ENCODE data around the gene TMEM100.

Gene TMEM100

GRCh38 chr17:55743103-55743679, 20.5 kb upstream of the TMEM100 start:
- peak; percentile 35 for DNase-seq

- no peak for DNase-seq
Measured at GRCh38 chr17:55742272-55743102, 19.8 kb upstream of the TMEM100 start.

GRCh38 chr17:55741356-55741700, 18.7 kb upstream of the TMEM100 start:
- DNase-seq = no peak

GRCh38 chr17:55740511-55741355, 18.1 kb upstream of the TMEM100 start:
- DNase-seq = no peak

- no peak for DNase-seq
Measured at GRCh38 chr17:55737976-55738501, 15.4 kb upstream of the TMEM100 start.

GRCh38 chr17:55735731-55736405, 13.2 kb upstream of the TMEM100 start:
- DNase-seq = peak; percentile 58

GRCh38 chr17:55734128-55734781, 11.6 kb upstream of the TMEM100 start:
- peak; percentile 28 for DNase-seq

- peak; percentile 27 for DNase-seq
Measured at GRCh38 chr17:55731586-55732250, 9.1 kb upstream of the TMEM100 start.

GRCh38 chr17:55730808-55731207, 8.1 kb upstream of the TMEM100 start:
- no peak for DNase-seq

- DNase-seq = no peak
Measured at GRCh38 chr17:55730380-55730779, 7.7 kb upstream of the TMEM100 start.

- no peak for DNase-seq
Measured at GRCh38 chr17:55729484-55729883, 6.8 kb upstream of the TMEM100 start.

GRCh38 chr17:55728833-55729232, 6.2 kb upstream of the TMEM100 start:
- no peak for DNase-seq

GRCh38 chr17:55728361-55728760, 5.7 kb upstream of the TMEM100 start:
- no peak for DNase-seq

- no peak for DNase-seq
Measured at GRCh38 chr17:55727920-55728319, 5.3 kb upstream of the TMEM100 start.

GRCh38 chr17:55727275-55727674, 4.6 kb upstream of the TMEM100 start:
- no peak for DNase-seq

GRCh38 chr17:55726440-55726839, 3.8 kb upstream of the TMEM100 start:
- peak; percentile 98 for DNase-seq

- no peak for DNase-seq
Measured at GRCh38 chr17:55723488-55723848, 804 bp upstream of the TMEM100 start.

- DNase-seq = peak; percentile 34
Measured at GRCh38 chr17:55722016-55722736, 488 bp downstream of the TMEM100 start.

- DNase-seq = no peak
Measured at GRCh38 chr17:55720919-55721836, 1.5 kb downstream of the TMEM100 start.
